H1 (cell line): ENCODE data around the gene RFNG. TPM values are rescaled to one million over a fixed set of nuclear protein-coding genes. Genes with fewer than 3 reads are reported as not detected.

Experiments
- CTCF ChIA-PET: fragments of 300-600 bp; sonication (Branson Sonifier 250); formaldehyde crosslinking; loops from one replicate; lab custom pipeline; 2021; ENCODE audit not compliant: partially characterized antibody; lab: Charles Lee
- POLR2A ChIA-PET: fragments of 300-600 bp; sonication (Branson Sonifier 250); formaldehyde crosslinking; loops from one replicate; lab custom pipeline; 2021; ENCODE audit warnings: inconsistent platforms; ENCODE audit not compliant: partially characterized antibody; lab: Charles Lee
- DNase-seq, 2 experiments: peaks; one replicate each; pipeline versions ENCODE4 v3.0.0 to v3.0.0-alpha.2; 2010 to 2022; ENCODE audit warnings: low spot score in 2 of 2, low read depth in 1 of 2, mixed read lengths in 1 of 2
- FAIRE-seq: peaks from 2 replicates; lab custom pipeline; 2011; peaks lifted over from hg19 to GRCh38; lab: Jason Lieb, UNC
- H2AFZ ChIP-seq: 2 replicates; pipeline ENCODE4 v1.8.1; 2012; ENCODE audit warnings: low read length, inconsistent platforms
- H2AK5ac ChIP-seq: 2 replicates; pipeline ENCODE4 v1.6.1; 2013; ENCODE audit warnings: low read depth, low read length
- H2BK120ac ChIP-seq: replicated peaks from 2 replicates; pipeline ENCODE3; 2013; ENCODE audit warnings: low read depth, low read length, inconsistent platforms
- H2BK12ac ChIP-seq: 2 replicates; pipeline ENCODE4 v1.6.1; 2013; ENCODE audit warnings: low read depth, low read length
- H2BK15ac ChIP-seq: 2 replicates; pipeline ENCODE4 v1.6.1; 2013; ENCODE audit warnings: low read length
- H2BK20ac ChIP-seq: 2 replicates; pipeline ENCODE4 v1.6.1; 2013; ENCODE audit warnings: low read length
- H2BK5ac ChIP-seq: 2 replicates; pipeline ENCODE4 v1.6.1; 2013; ENCODE audit warnings: low read depth, low read length
- H3K14ac ChIP-seq: 2 replicates; pipeline ENCODE4 v1.6.1; 2013; ENCODE audit warnings: inconsistent platforms; ENCODE audit not compliant: insufficient read length
- H3K18ac ChIP-seq: 2 replicates; pipeline ENCODE4 v1.6.1; 2013; ENCODE audit warnings: low read length; ENCODE audit errors: extremely low read depth
- H3K23ac ChIP-seq: 2 replicates; pipeline ENCODE4 v1.6.1; 2013; ENCODE audit warnings: inconsistent platforms; ENCODE audit not compliant: insufficient read length
- H3K23me2 ChIP-seq: 2 replicates; pipeline ENCODE4 v1.6.1; 2013; ENCODE audit warnings: low read depth, low read length
- H3K27ac ChIP-seq: 2 replicates; pipeline ENCODE4 v1.6.1; 2011; ENCODE audit warnings: low read depth, low read length, inconsistent platforms
- H3K27me3 ChIP-seq, 4 experiments: replicated peaks in 1 of 4; 1 replicate in 1 of 4; 2 replicates in 3 of 4; pipeline versions ENCODE4 v1.6.1 to v1.8.1; 2011 to 2013; ENCODE audit warnings: low read length in 3 of 4, mild to moderate bottlenecking in 3 of 4, inconsistent platforms in 2 of 4, mixed read lengths in 2 of 4, moderate library complexity in 1 of 4; ENCODE audit not compliant: control insufficient read depth in 3 of 4, insufficient read depth in 3 of 4; ENCODE audit errors: extremely low read depth in 1 of 4
- H3K36me3 ChIP-seq, 4 experiments: 2 replicates each; pipeline versions ENCODE4 v1.6.1 to v1.8.1; 2011 to 2013; ENCODE audit warnings: mild to moderate bottlenecking in 4 of 4, low read length in 3 of 4, moderate library complexity in 2 of 4, control low read depth in 1 of 4, inconsistent platforms in 1 of 4; ENCODE audit not compliant: insufficient read depth in 4 of 4, control insufficient read depth in 2 of 4
- H3K4ac ChIP-seq: replicated peaks from 2 replicates; pipeline ENCODE3; 2013; ENCODE audit warnings: low read length, low read depth, mixed read lengths, inconsistent platforms; ENCODE audit not compliant: insufficient read length
- H3K4me1 ChIP-seq, 4 experiments: replicated peaks in 1 of 4; 1 replicate in 1 of 4; 2 replicates in 3 of 4; pipeline versions ENCODE4 v1.6.1 to v1.8.1; 2011 to 2013; ENCODE audit warnings: low read length in 3 of 4, inconsistent platforms in 2 of 4, mixed read lengths in 1 of 4; ENCODE audit not compliant: insufficient read depth in 4 of 4, control insufficient read depth in 3 of 4
- H3K4me2 ChIP-seq, 2 experiments: 2 replicates each; pipeline versions ENCODE4 v1.6.1 to v1.8.1; 2011 to 2013; ENCODE audit warnings: low read depth in 2 of 2, low read length in 2 of 2, control low read depth in 1 of 2, inconsistent platforms in 1 of 2, mild to moderate bottlenecking in 1 of 2; ENCODE audit not compliant: insufficient read depth in 1 of 2
- H3K4me3 ChIP-seq, 4 experiments: fragments of 200-600, 300-600 bp in 1 of 4; sonication (generic), shearing (Covaris generic), sonication (Bioruptor Twin) in 1 of 4; 2 replicates each; pipeline versions ENCODE4 v1.5.1 to v1.8.1; 2011 to 2016; ENCODE audit warnings: low read length in 4 of 4, low read depth in 3 of 4, control low read depth in 2 of 4, inconsistent platforms in 2 of 4, mild to moderate bottlenecking in 2 of 4, mixed read lengths in 1 of 4, moderate library complexity in 1 of 4; ENCODE audit not compliant: insufficient read depth in 2 of 4; ENCODE audit errors: extremely low read depth in 1 of 4
- H3K56ac ChIP-seq: replicated peaks from 2 replicates; pipeline ENCODE3; 2013; ENCODE audit warnings: low read depth, mild to moderate bottlenecking, mixed read lengths, low read length, inconsistent platforms; ENCODE audit not compliant: insufficient read length
- H3K79me1 ChIP-seq: 2 replicates; pipeline ENCODE4 v1.6.1; 2013; ENCODE audit warnings: low read depth, low read length, control low read depth
- H3K79me2 ChIP-seq, 2 experiments: 2 replicates each; pipeline versions ENCODE4 v1.6.1 to v1.8.1; 2012 to 2013; ENCODE audit warnings: low read length in 2 of 2, mild to moderate bottlenecking in 2 of 2, inconsistent platforms in 1 of 2; ENCODE audit not compliant: insufficient read depth in 2 of 2, control insufficient read depth in 1 of 2
- H3K9ac ChIP-seq, 4 experiments: replicated peaks in 1 of 4; 1 replicate in 1 of 4; 2 replicates in 3 of 4; pipeline versions ENCODE4 v1.6.1 to v1.8.1; 2011 to 2013; ENCODE audit warnings: low read depth in 3 of 4, low read length in 3 of 4, control low read depth in 2 of 4, mild to moderate bottlenecking in 2 of 4, moderate library complexity in 2 of 4, inconsistent platforms in 1 of 4; ENCODE audit errors: extremely low read depth in 1 of 4
- H3K9me3 ChIP-seq, 2 experiments: 2 replicates each; pipeline versions ENCODE4 v1.6.1 to v1.8.1; 2012 to 2013; ENCODE audit warnings: mild to moderate bottlenecking in 2 of 2, moderate library complexity in 2 of 2, control low read depth in 1 of 2, inconsistent platforms in 1 of 2, low read depth in 1 of 2, low read length in 1 of 2, mixed read lengths in 1 of 2; ENCODE audit not compliant: insufficient read depth in 2 of 2
- H4K20me1 ChIP-seq, 2 experiments: replicated peaks in 1 of 2; 2 replicates each; pipeline versions ENCODE3 to v1.8.1; 2011 to 2013; ENCODE audit warnings: inconsistent platforms in 2 of 2, low read length in 2 of 2, mild to moderate bottlenecking in 1 of 2; ENCODE audit not compliant: insufficient read depth in 2 of 2, control insufficient read depth in 1 of 2
- H4K5ac ChIP-seq: 2 replicates; pipeline ENCODE4 v1.6.1; 2013; ENCODE audit warnings: low read length, low read depth, mixed read lengths, inconsistent platforms; ENCODE audit not compliant: insufficient read length
- H4K8ac ChIP-seq: 2 replicates; pipeline ENCODE4 v1.8.0; 2013; ENCODE audit warnings: mild to moderate bottlenecking, moderate library complexity, low read length, inconsistent platforms; ENCODE audit not compliant: insufficient read depth; ENCODE audit errors: extremely low read depth
- H4K91ac ChIP-seq: replicated peaks from 2 replicates; pipeline ENCODE3; 2013; ENCODE audit warnings: low read length, mixed read lengths, inconsistent platforms; ENCODE audit not compliant: insufficient read length
- CEBPB ChIP-seq: IDR thresholded peaks from 2 replicates; pipeline ENCODE4 v1.6.1; 2012; ENCODE audit warnings: low read depth, low read length
- WGBS, 2 experiments: shearing (Covaris generic) in 1 of 2; methylation state at CpG; one replicate each; pipeline versions ENCODE4 v1.1.6 to v1.1.7; 2013 to 2015; ENCODE audit warnings: low lambda C conversion rate in 2 of 2, mixed read lengths in 2 of 2, inconsistent platforms in 1 of 2, low coverage in 1 of 2, missing lambda C conversion rate in 1 of 2; ENCODE audit not compliant: insufficient replicate concordance in 2 of 2, insufficient coverage in 1 of 2, insufficient read length in 1 of 2; ENCODE audit errors: extremely low coverage in 1 of 2, missing lambda C conversion rate in 1 of 2; 5-methylcytosine and 5-hydroxymethylcytosine counted together
- polyA plus RNA-seq, 7 experiments: library from polyadenylated mRNA; depleted of rRNA in 3 of 7; stranded (reverse) in 5 of 7; unstranded in 2 of 7; fragments of >200 nt in 5 of 7; fragments of 200-250 nt in 2 of 7; gene quantifications; 1 replicate in 5 of 7; 2 replicates in 1 of 7; 4 replicates in 1 of 7; pipeline versions ENCODE4 v1.2.1 to v1.2.3, GENCODE V29; 2011 to 2013; ENCODE audit warnings: missing spikeins in 2 of 7, mixed read lengths in 2 of 7
- total RNA-seq: library from RNA; stranded (reverse); fragmentation: NEBNext Ultra II Directional; extraction: Animal tissue kit (Norgen Biotek cat#: 25700); gene quantifications from 2 replicates; pipeline ENCODE4 v1.2.1, GENCODE V29; 2021

The RFNG gene
- total and polyA plus RNA-seq, 2 of the 8 experiments (the other 6 are each of a cell fraction or from before 2014, with no cell fraction given) = 26.7 to 28.4 TPM

DNA sequence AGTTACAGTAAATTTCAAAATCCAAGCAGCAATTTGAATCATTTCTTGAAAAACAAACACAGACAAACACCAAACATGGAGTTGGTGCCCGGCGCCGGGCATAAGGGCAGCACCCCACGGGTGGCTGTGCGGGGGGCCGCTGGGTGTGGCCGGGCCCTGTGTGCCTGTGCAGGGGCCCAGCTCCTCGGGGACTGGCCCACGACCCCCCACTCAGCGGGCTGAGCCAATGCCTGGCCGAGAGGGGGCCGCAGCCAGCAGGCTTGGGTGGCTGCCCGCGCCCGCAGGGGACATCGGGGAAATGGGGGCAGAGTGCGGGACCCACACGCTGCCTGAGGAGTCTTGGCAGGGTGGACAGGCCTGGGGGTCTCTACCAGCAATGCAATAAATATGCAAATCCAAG, 26.8 kb upstream of the RFNG start:
- no peak overlapping the region for H4K91ac ChIP-seq
- H3K23me2 ChIP-seq = no peaks in the 10 kb centered on the region
- no peak overlapping the region for H3K14ac ChIP-seq
- POLR2A ChIA-PET = interaction anchor here (0.9 to 12.5 kb wide), 10 partner anchors 11 to 48 kb away, joined by 3 to 105 read pairs (median 8); partner anchors contain the start of genes DUS1L, FASN and GPS1
- CTCF ChIA-PET = interaction anchor here (0.6 to 1.4 kb wide), 6 partner anchors 11 to 136 kb away, joined by 3 read pairs; no protein-coding TSS in a partner anchor
- WGBS, 2 experiments = 93% methylated on average over 12 of the region's 18 CpGs; no CpG with 5 or more reads in 1 of the 2 experiments
- no peaks in the 10 kb centered on the region for H3K79me2 ChIP-seq
- no peak overlapping the region for H3K23ac ChIP-seq
- H3K4me2 ChIP-seq = no peak overlapping the region
- no peaks in the 10 kb centered on the region; a peak in 1 of 7 replicates for H3K27me3 ChIP-seq
- DNase-seq = no peak
- peaks cover 34 to 57% (median 45%) of the 10 kb centered on the region in 4 experiments for H3K36me3 ChIP-seq
- no peak overlapping the region for H2BK20ac ChIP-seq
- H4K20me1 ChIP-seq = peaks cover 22 to 33% of the 10 kb centered on the region in 2 experiments
- no peaks in the 10 kb centered on the region for H3K9me3 ChIP-seq
- no peak overlapping the region for H3K18ac ChIP-seq
- no peak overlapping the region for H3K9ac ChIP-seq
- no peak for TF ChIP-seq CEBPB
- no peak overlapping the region for H3K27ac ChIP-seq
- no peaks in the 10 kb centered on the region for H3K4me1 ChIP-seq
- H2BK5ac ChIP-seq = no peak overlapping the region
- H2AFZ ChIP-seq = no peak overlapping the region
- no peak overlapping the region for H3K4me3 ChIP-seq
- H2BK12ac ChIP-seq = no peak overlapping the region
- H3K56ac ChIP-seq = no peak overlapping the region
- H2BK120ac ChIP-seq = no peak overlapping the region
- no peak overlapping the region for H3K4ac ChIP-seq
- no peak overlapping the region for H2BK15ac ChIP-seq
- FAIRE-seq = no peak
- H3K79me1 ChIP-seq = peaks cover 5% of the 10 kb centered on the region
- H4K5ac ChIP-seq = no peak overlapping the region
- no peak overlapping the region for H2AK5ac ChIP-seq
- no peak overlapping the region for H4K8ac ChIP-seq
